Prostate gland (tissue), 2 donors: ENCODE results near the gene LMNB1. TPM values are rescaled to one million over a fixed set of nuclear protein-coding genes. Genes with fewer than 3 reads are reported as not detected.
"Not testable (repeated sequence)": the region's sequence is repeated elsewhere in the genome, so short reads cannot be mapped to it uniquely, and the experiment has no call there.

ENCODE experiments used
- DNase-seq: peaks from one replicate; pipeline ENCODE4 v3.0.0-alpha.2; 2019; ENCODE audit warnings: low spot score
- H3K27ac ChIP-seq, 2 donors: fragments of 200-600 bp; sonication (generic); 2 replicates each; pipeline ENCODE4 v1.5.1; 2017 to 2019
- H3K27me3 ChIP-seq: fragments of 200-600 bp; sonication (generic); replicated peaks from 2 replicates; pipeline ENCODE4 v1.5.1; 2019; ENCODE audit not compliant: insufficient read depth
- H3K36me3 ChIP-seq, 2 donors: fragments of 200-600 bp; sonication (generic); 1 replicate in 1 of 2; 2 replicates in 1 of 2; pipeline versions ENCODE4 v1.5.1 to v1.8.1; 2017 to 2019
- H3K4me1 ChIP-seq: fragments of 200-600 bp; sonication (generic); replicated peaks from 2 replicates; pipeline ENCODE4 v1.5.1; 2019
- H3K4me3 ChIP-seq, 2 donors: fragments of 200-600 bp; sonication (generic); 2 replicates each; pipeline ENCODE4 v1.5.1; 2017 to 2019
- H3K9me3 ChIP-seq: fragments of 200-600 bp; sonication (generic); 2 replicates; pipeline ENCODE4 v1.5.1; 2017
- CTCF ChIP-seq, 4 experiments: fragments of 200-600 bp in 2 of 4; fragments of 450-650 bp in 2 of 4; sonication (generic) in 2 of 4; IDR thresholded peaks; 1 replicate in 3 of 4; 2 replicates in 1 of 4; pipeline ENCODE4 v1.5.1; 2016 to 2019; ENCODE audit warnings: antibody characterized with exemption in 4 of 4, mild to moderate bottlenecking in 2 of 4, moderate library complexity in 2 of 4
- POLR2A ChIP-seq: fragments of 450-650 bp; IDR thresholded peaks from one replicate; pipeline ENCODE4 v1.6.1; 2016; ENCODE audit warnings: antibody characterized with exemption, mild to moderate bottlenecking
- POLR2AphosphoS5 ChIP-seq: sonication (generic); formaldehyde crosslinking; IDR thresholded peaks from one replicate; pipeline ENCODE4 v1.6.1; 2017; ENCODE audit warnings: antibody characterized with exemption
- WGBS: methylation state at CpG from one replicate; pipeline ENCODE4 v1.1.5; 2018; 5-methylcytosine and 5-hydroxymethylcytosine counted together
- intact Hi-C: fragments of 100-400 bp; cut with DNase I; formaldehyde crosslinking; loops from one replicate; pipeline ENCODE4 v1.14.2; 2022
- total RNA-seq, 2 donors: library from RNA; depleted of rRNA; stranded (reverse); fragments of >200 nt; gene quantifications; one replicate each; pipeline ENCODE4 v1.1.0, GENCODE V29; 2016

LMNB1 gene
- total RNA-seq, 2 donors from 2014 or later: 11.5 to 12.2 TPM

- no peak overlapping the region for H3K27ac ChIP-seq
- no peak for DNase-seq
- no peaks in the 10 kb centered on the region for H3K9me3 ChIP-seq
- intact Hi-C loops: no loop called here
- TF ChIP-seq POLR2A (no peak), CTCF (IDR thresholded peaks at IDR 0.05) (peak in 3 of 4 experiments; percentile 32 to 44 (median 36))
- H3K36me3 ChIP-seq: no peaks in the 10 kb centered on the region
- H3K4me3 ChIP-seq: no peak overlapping the region
- H3K4me1 ChIP-seq: no peaks in the 10 kb centered on the region
- no peaks in the 10 kb centered on the region for H3K27me3 ChIP-seq
- 56% methylated on average over 5 of the region's 5 CpGs for WGBS
Observed at GRCh38 chr5:126808521-126808988, 31.6 kb downstream of the LMNB1 start.

- no peak overlapping the region for H3K27ac ChIP-seq
- H3K27me3 ChIP-seq: no peaks in the 10 kb centered on the region
- H3K4me3 ChIP-seq: no peak overlapping the region
- H3K36me3 ChIP-seq: no peaks in the 10 kb centered on the region
- DNase-seq: no peak
- intact Hi-C loops: no loop called here
- TF ChIP-seq POLR2AphosphoS5 (no peak), POLR2A (no peak)
- no peaks in the 10 kb centered on the region for H3K4me1 ChIP-seq
- no peaks in the 10 kb centered on the region for H3K9me3 ChIP-seq
- 67% methylated on average over 7 of the region's 7 CpGs for WGBS
Observed at GRCh38 chr5:126809916-126810315, 33.0 kb downstream of the LMNB1 start.

- Histone ChIP-seq H3K27me3 (no peaks in the 10 kb centered on the region), H3K4me1 (no peaks in the 10 kb centered on the region), H3K4me3 (no peak overlapping the region), H3K27ac (no peak overlapping the region), H3K36me3 (no peaks in the 10 kb centered on the region), H3K9me3 (no peaks in the 10 kb centered on the region)
- TF ChIP-seq CTCF (IDR thresholded peaks at IDR 0.05) (no peak), POLR2AphosphoS5 (no peak), POLR2A (no peak)
- DNase-seq: no peak
- intact Hi-C loops: no loop called here
- WGBS: 90% methylated on average over 4 of the region's 4 CpGs
Observed at GRCh38 chr5:126810596-126811380, 33.9 kb downstream of the LMNB1 start.

GRCh38 chr5:126811515-126812198 lies 34.7 kb downstream of the LMNB1 start:
- Histone ChIP-seq H3K9me3 (no peaks in the 10 kb centered on the region), H3K27ac (no peak overlapping the region), H3K36me3 (no peaks in the 10 kb centered on the region), H3K27me3 (no peaks in the 10 kb centered on the region), H3K4me1 (no peaks in the 10 kb centered on the region), H3K4me3 (no peak overlapping the region)
- intact Hi-C loops: no loop called here
- DNase-seq: no peak
- 87% methylated on average over 6 of the region's 6 CpGs for WGBS
- TF ChIP-seq POLR2AphosphoS5 (no peak), CTCF (IDR thresholded peaks at IDR 0.05) (no peak), POLR2A (no peak)

GRCh38 chr5:126812199-126812570 lies 35.2 kb downstream of the LMNB1 start:
- TF ChIP-seq POLR2AphosphoS5 (no peak), POLR2A (no peak), CTCF (IDR thresholded peaks at IDR 0.05) (no peak)
- no peaks in the 10 kb centered on the region for H3K27me3 ChIP-seq

GRCh38 chr5:126813799-126814198 lies 36.9 kb downstream of the LMNB1 start:
- H3K36me3 ChIP-seq, intact Hi-C loops, H3K4me3 ChIP-seq, H3K27ac ChIP-seq, DNase-seq, H3K9me3 ChIP-seq, H3K27me3 ChIP-seq, H3K4me1 ChIP-seq: not testable (repeated sequence)
- 90% methylated on average over 9 of the region's 9 CpGs for WGBS

More at GRCh38 chr5:126812199-126812570, 35.2 kb downstream of the LMNB1 start:
- WGBS: over 99% methylated on average over 4 of the region's 4 CpGs
- Histone ChIP-seq H3K9me3 (no peaks in the 10 kb centered on the region), H3K4me3 (no peak overlapping the region), H3K27ac (no peak overlapping the region), H3K36me3 (no peaks in the 10 kb centered on the region), H3K4me1 (no peaks in the 10 kb centered on the region)
- intact Hi-C loops: no loop called here
- no peak for DNase-seq
